IMR-90 (cell line): ENCODE results near the gene RGS12. TPM values are rescaled to one million over a fixed set of nuclear protein-coding genes. Genes with fewer than 3 reads are reported as not detected.

ENCODE experiments used
- ATAC-seq: fragments of 200-7000 bp; cut with Tn5 transposase; 2 replicates; pipeline ENCODE4 v1.9.1; 2020; ENCODE audit warnings: low read depth, mild to moderate bottlenecking, moderate library complexity
- BruUV-seq: library from RNA; stranded (reverse); fragments of 400-500 nt; replicated peaks from 2 replicates; lab custom pipeline; 2021; lab: Mats Ljungman, UMichigan
- CTCF ChIA-PET: fragments of 300-600 bp; formaldehyde crosslinking; extraction: SDS; loops from one replicate; lab custom pipeline; 2021; ENCODE audit warnings: antibody characterized with exemption; lab: Yijun Ruan, JAX
- POLR2A ChIA-PET: fragments of 300-600 bp; sonication (Branson Sonifier 250); formaldehyde crosslinking; loops from one replicate; lab custom pipeline; 2022; ENCODE audit warnings: antibody characterized with exemption; ENCODE audit not compliant: unreplicated experiment; lab: Charles Lee
- DNase-seq: peaks from one replicate; pipeline ENCODE4 v3.0.0; 2013
- H2AFZ ChIP-seq: replicated peaks from 2 replicates; pipeline ENCODE3; 2013; ENCODE audit warnings: low read length, mild to moderate bottlenecking; ENCODE audit not compliant: poor library complexity
- H2AK5ac ChIP-seq: 2 replicates; pipeline ENCODE4 v1.6.1; 2013; ENCODE audit warnings: low read depth, low read length, inconsistent platforms
- H2AK9ac ChIP-seq: replicated peaks from 2 replicates; pipeline ENCODE3; 2013; ENCODE audit warnings: mild to moderate bottlenecking, low read depth, low read length, moderate library complexity; ENCODE audit not compliant: poor library complexity
- H2BK120ac ChIP-seq: 2 replicates; pipeline ENCODE4 v1.6.1; 2013; ENCODE audit warnings: low read depth, low read length, inconsistent platforms
- H2BK15ac ChIP-seq: 3 replicates; pipeline ENCODE4 v1.6.1; 2013; ENCODE audit warnings: low read depth, low read length, inconsistent platforms
- H2BK20ac ChIP-seq: 2 replicates; pipeline ENCODE4 v1.6.1; 2013; ENCODE audit warnings: low read depth, mild to moderate bottlenecking, inconsistent platforms, low read length, moderate library complexity
- H2BK5ac ChIP-seq: 2 replicates; pipeline ENCODE4 v1.6.1; 2013; ENCODE audit warnings: mild to moderate bottlenecking, low read depth, low read length, inconsistent platforms; ENCODE audit not compliant: poor library complexity, severe bottlenecking
- H3K14ac ChIP-seq: replicated peaks from 2 replicates; pipeline ENCODE4 v1.6.1; 2013; ENCODE audit warnings: low read depth, low read length, inconsistent platforms
- H3K18ac ChIP-seq: 2 replicates; pipeline ENCODE4 v1.6.1; 2013; ENCODE audit warnings: low read depth, low read length, control low read depth
- H3K23ac ChIP-seq: 2 replicates; pipeline ENCODE4 v1.6.1; 2013; ENCODE audit warnings: low read depth, low read length, inconsistent platforms
- H3K27ac ChIP-seq: 2 replicates; pipeline ENCODE4 v1.5.1; 2013; ENCODE audit warnings: mild to moderate bottlenecking, control low read depth, low read length; ENCODE audit not compliant: insufficient read depth
- H3K27me3 ChIP-seq: 2 replicates; pipeline ENCODE4 v1.6.1; 2013; ENCODE audit warnings: low read length; ENCODE audit not compliant: control insufficient read depth, insufficient read depth
- H3K36me3 ChIP-seq: 2 replicates; pipeline ENCODE4 v1.6.1; 2013; ENCODE audit warnings: low read length, mixed read lengths; ENCODE audit not compliant: control insufficient read depth, insufficient read depth
- H3K4ac ChIP-seq: 2 replicates; pipeline ENCODE4 v1.6.1; 2013; ENCODE audit warnings: low read depth, low read length, inconsistent platforms
- H3K4me1 ChIP-seq: 2 replicates; pipeline ENCODE4 v1.6.1; 2013; ENCODE audit warnings: low read length, mixed read lengths; ENCODE audit not compliant: control insufficient read depth, insufficient read depth
- H3K4me2 ChIP-seq: 2 replicates; pipeline ENCODE4 v1.6.1; 2013; ENCODE audit warnings: low read depth, mild to moderate bottlenecking, control low read depth, low read length, moderate library complexity
- H3K4me3 ChIP-seq: 2 replicates; pipeline ENCODE4 v1.5.1; 2013; ENCODE audit warnings: low read depth, mild to moderate bottlenecking, control low read depth, low read length, moderate library complexity; ENCODE audit not compliant: insufficient read depth
- H3K56ac ChIP-seq: 2 replicates; pipeline ENCODE4 v1.6.1; 2013; ENCODE audit warnings: low read length, inconsistent platforms; ENCODE audit not compliant: insufficient read depth; ENCODE audit errors: extremely low read depth
- H3K79me1 ChIP-seq, 2 experiments: 2 replicates each; pipeline ENCODE4 v1.6.1; 2013; ENCODE audit warnings: low read length in 2 of 2, inconsistent platforms in 1 of 2, low read depth in 1 of 2
- H3K9ac ChIP-seq: 2 replicates; pipeline ENCODE4 v1.6.1; 2013; ENCODE audit warnings: low read depth, low read length, control low read depth
- H3K9me1 ChIP-seq: 2 replicates; pipeline ENCODE4 v1.6.1; 2013; ENCODE audit warnings: low read length, inconsistent platforms; ENCODE audit not compliant: insufficient read depth
- H3K9me3 ChIP-seq: 2 replicates; pipeline ENCODE4 v1.6.1; 2013; ENCODE audit warnings: low read length; ENCODE audit not compliant: control insufficient read depth, insufficient read depth
- H4K20me1 ChIP-seq: 2 replicates; pipeline ENCODE4 v1.6.1; 2013; ENCODE audit warnings: low read length, inconsistent platforms; ENCODE audit not compliant: insufficient read depth
- H4K5ac ChIP-seq: 2 replicates; pipeline ENCODE4 v1.6.1; 2013; ENCODE audit warnings: mild to moderate bottlenecking, low read depth, low read length, control low read depth
- H4K8ac ChIP-seq, 2 experiments: 2 replicates each; pipeline ENCODE4 v1.6.1; 2013; ENCODE audit warnings: low read depth in 2 of 2, low read length in 2 of 2, control low read depth in 1 of 2, inconsistent platforms in 1 of 2
- H4K91ac ChIP-seq: 2 replicates; pipeline ENCODE4 v1.6.1; 2013; ENCODE audit warnings: low read depth, low read length, inconsistent platforms; ENCODE audit not compliant: insufficient read depth
- BHLHE40 ChIP-seq: fragments of 150-350 bp; IDR thresholded peaks from 2 replicates; pipeline ENCODE4 v1.6.1; 2016; ENCODE audit warnings: mild to moderate bottlenecking, low read depth, low read length
- CHD1 ChIP-seq: IDR thresholded peaks from 2 replicates; pipeline ENCODE4 v1.6.1; 2012; ENCODE audit warnings: low read depth, low read length, improper control_type of control experiment
- MAFK ChIP-seq: IDR thresholded peaks from 2 replicates; pipeline ENCODE4 v1.6.1; 2012; ENCODE audit warnings: low read depth, low read length, improper control_type of control experiment
- MXI1 ChIP-seq: IDR thresholded peaks from 2 replicates; pipeline ENCODE4 v1.6.1; 2012; ENCODE audit warnings: low read depth, mild to moderate bottlenecking, low read length, moderate library complexity, borderline replicate concordance
- RAD21 ChIP-seq: IDR thresholded peaks from 2 replicates; pipeline ENCODE4 v1.6.1; 2012; ENCODE audit warnings: low read length, improper control_type of control experiment
- RCOR1 ChIP-seq: IDR thresholded peaks from 2 replicates; pipeline ENCODE4 v1.6.1; 2012; ENCODE audit warnings: mild to moderate bottlenecking, low read length, improper control_type of control experiment; ENCODE audit not compliant: insufficient replicate concordance
- RFX5 ChIP-seq: IDR thresholded peaks from 2 replicates; pipeline ENCODE4 v1.8.0; 2012; ENCODE audit warnings: low read depth, mild to moderate bottlenecking, low read length, moderate library complexity
- WGBS, 2 experiments: methylation state at CpG; one replicate each; pipeline versions ENCODE4 v1.1.5 to v1.1.7; 2013; ENCODE audit warnings: missing lambda C conversion rate in 2 of 2; ENCODE audit not compliant: insufficient read length in 1 of 2; ENCODE audit errors: extremely low coverage in 2 of 2; 5-methylcytosine and 5-hydroxymethylcytosine counted together
- dilution Hi-C: fragments of 300-500 bp; cut with HindIII; formaldehyde crosslinking; loops from one replicate; pipeline ENCODE4 v1.14.3; 2018; ENCODE audit warnings: low sequenced_read_pairs; ENCODE audit not compliant: unreplicated experiment
- in situ Hi-C: fragments of 300-500 bp; cut with MboI; formaldehyde crosslinking; loops from 3 replicates; pipeline ENCODE4 v1.14.3; 2019; ENCODE audit warnings: low sequenced_read_pairs, inconsistent platforms, mixed read lengths
- intact Hi-C: fragments of 100-400 bp; cut with micrococcal nuclease; formaldehyde crosslinking; loops from 2 replicates; pipeline ENCODE4 v1.10.0; 2022
- polyA plus RNA-seq, 3 experiments: library from polyadenylated mRNA; depleted of rRNA; stranded (reverse); fragments of >200 nt; gene quantifications; 2 replicates each; pipeline ENCODE4 v1.2.3, GENCODE V29; 2012; ENCODE audit warnings: low replicate concordance in 1 of 3
- total RNA-seq: library from RNA; depleted of rRNA; stranded (reverse); fragments of >200 nt; gene quantifications from 2 replicates; pipeline ENCODE4 v1.2.3, GENCODE V29; 2012
- TF ChIP-seq, protein P1 (sequence below): fragments of 150-350 bp; IDR thresholded peaks from 2 replicates; pipeline ENCODE4 v1.6.1; 2016; ENCODE audit warnings: low read depth, mild to moderate bottlenecking, low read length, moderate library complexity, borderline replicate concordance

The RGS12 gene
- total and polyA plus RNA-seq, 2 of the 4 experiments (the other 2 are of a cell fraction), result 11.8 to 12.0 TPM

GRCh38 chr4:3283916-3284315 is 8.9 kb upstream of the RGS12 start:
- Histone ChIP-seq H3K4me2 (no peak overlapping the region), H3K56ac (no peak overlapping the region), H2AK5ac (no peak overlapping the region), H2AK9ac (peak overlapping the region; percentile 50), H2AFZ (no peak overlapping the region), H3K14ac (no peak overlapping the region), H2BK5ac (no peak overlapping the region), H3K9ac (no peak overlapping the region), H3K27me3 (peaks cover 9% of the 10 kb centered on the region; the same call in 1 of the 2 replicates), H3K79me1 (no peaks in the 10 kb centered on the region), H3K23ac (no peak overlapping the region), H4K8ac (no peak overlapping the region), H3K9me3 (peaks cover 2% of the 10 kb centered on the region), H2BK120ac (no peak overlapping the region), H3K9me1 (no peaks in the 10 kb centered on the region), H3K4me1 (no peaks in the 10 kb centered on the region; the same call in 1 of the 2 replicates), H3K36me3 (no peaks in the 10 kb centered on the region), H4K5ac (no peak overlapping the region), H3K27ac (no peak overlapping the region), H3K4ac (no peak overlapping the region), H4K91ac (no peak overlapping the region), H4K20me1 (no peaks in the 10 kb centered on the region), H2BK15ac (no peak overlapping the region), H3K4me3 (no peak overlapping the region), H2BK20ac (no peak overlapping the region), H3K18ac (no peak overlapping the region)
- in situ Hi-C loops, result no loop called here
- no peak for TF ChIP-seq MAFK
- TF ChIP-seq BHLHE40, result no peak
- TF ChIP-seq CHD1, result no peak
- no peak for TF ChIP-seq RFX5
- TF ChIP-seq, protein P1, sequence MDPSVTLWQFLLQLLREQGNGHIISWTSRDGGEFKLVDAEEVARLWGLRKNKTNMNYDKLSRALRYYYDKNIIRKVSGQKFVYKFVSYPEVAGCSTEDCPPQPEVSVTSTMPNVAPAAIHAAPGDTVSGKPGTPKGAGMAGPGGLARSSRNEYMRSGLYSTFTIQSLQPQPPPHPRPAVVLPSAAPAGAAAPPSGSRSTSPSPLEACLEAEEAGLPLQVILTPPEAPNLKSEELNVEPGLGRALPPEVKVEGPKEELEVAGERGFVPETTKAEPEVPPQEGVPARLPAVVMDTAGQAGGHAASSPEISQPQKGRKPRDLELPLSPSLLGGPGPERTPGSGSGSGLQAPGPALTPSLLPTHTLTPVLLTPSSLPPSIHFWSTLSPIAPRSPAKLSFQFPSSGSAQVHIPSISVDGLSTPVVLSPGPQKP, result no peak
- TF ChIP-seq RAD21, result no peak
- TF ChIP-seq MXI1, result no peak
- no peak for TF ChIP-seq RCOR1
- ChIA-PET POLR2A (no interaction called here), CTCF (no interaction called here)
- 44% methylated on average over 2 of the region's 13 CpGs; no CpG with 5 or more reads in 1 of the 2 experiments for WGBS, 2 experiments
- dilution Hi-C loops, result no loop called here
- DNase-seq (no peak), ATAC-seq (no peak)
- no TSS peak for BruUV-seq
- intact Hi-C loops, result no loop called here
